ENCODE data around the gene JAKMIP3. TPM values are rescaled to one million over a fixed set of nuclear protein-coding genes. Genes with fewer than 3 reads are reported as not detected.

The JAKMIP3 gene
- 0.05 and 0.09 TPM in 2 replicates for total RNA-seq

DNA sequence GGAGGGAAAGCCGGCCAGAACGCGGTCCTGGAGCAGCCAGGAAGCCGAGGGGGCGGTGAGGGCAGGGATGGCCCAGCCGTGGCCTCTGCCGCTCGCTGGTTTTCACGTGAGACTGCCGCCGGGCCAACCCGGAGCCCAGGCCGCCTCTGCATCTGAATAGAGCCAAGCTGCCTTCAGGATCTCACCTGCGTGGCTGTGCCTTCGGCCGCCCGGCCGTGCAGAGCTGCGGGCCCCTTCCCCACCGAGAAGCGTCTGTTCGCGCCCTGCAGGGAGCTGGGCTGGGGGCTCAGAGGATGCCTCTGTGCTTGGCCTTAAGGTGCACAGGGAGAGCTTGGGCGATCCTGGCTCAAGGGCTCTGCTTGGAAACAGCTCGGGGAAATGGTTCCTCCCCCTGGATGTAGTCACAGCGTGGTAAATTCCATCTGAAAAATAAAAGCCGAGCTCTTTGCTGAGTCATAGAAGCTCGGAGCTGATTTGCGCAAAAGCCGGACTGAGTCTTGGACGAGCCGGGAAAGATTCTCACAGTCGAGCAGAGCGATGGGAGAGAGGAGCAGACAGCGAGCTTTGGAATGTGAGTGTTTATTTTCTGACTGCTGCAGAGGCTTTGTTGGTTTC, at the start of gene JAKMIP3:
TSS of gene JAKMIP3 (plus strand) at position 456 of the 615 bp plus-strand sequence. CDS start 38,863 bp downstream, outside the sequence.
- DNase-seq: no peak
- POLR2A ChIA-PET: no interaction called here
- Mint-ChIP-seq H3K27ac (no peak within 1 kb of the TSS), H3K27me3 (peaks cover 10% of the 10 kb centered on the region), H3K36me3 (ENCODE audit: low read depth) (no peaks in the 10 kb centered on the region), H3K4me1 (peaks cover 4% of the 10 kb centered on the region), H3K9me3 (no peaks in the 10 kb centered on the region), H3K4me3 (no peak within 1 kb of the TSS)
- ATAC-seq (ENCODE audit: low read depth): no peak
- intact Hi-C loops (cut with micrococcal nuclease): no loop called here
- TF ChIP-seq, protein P1, sequence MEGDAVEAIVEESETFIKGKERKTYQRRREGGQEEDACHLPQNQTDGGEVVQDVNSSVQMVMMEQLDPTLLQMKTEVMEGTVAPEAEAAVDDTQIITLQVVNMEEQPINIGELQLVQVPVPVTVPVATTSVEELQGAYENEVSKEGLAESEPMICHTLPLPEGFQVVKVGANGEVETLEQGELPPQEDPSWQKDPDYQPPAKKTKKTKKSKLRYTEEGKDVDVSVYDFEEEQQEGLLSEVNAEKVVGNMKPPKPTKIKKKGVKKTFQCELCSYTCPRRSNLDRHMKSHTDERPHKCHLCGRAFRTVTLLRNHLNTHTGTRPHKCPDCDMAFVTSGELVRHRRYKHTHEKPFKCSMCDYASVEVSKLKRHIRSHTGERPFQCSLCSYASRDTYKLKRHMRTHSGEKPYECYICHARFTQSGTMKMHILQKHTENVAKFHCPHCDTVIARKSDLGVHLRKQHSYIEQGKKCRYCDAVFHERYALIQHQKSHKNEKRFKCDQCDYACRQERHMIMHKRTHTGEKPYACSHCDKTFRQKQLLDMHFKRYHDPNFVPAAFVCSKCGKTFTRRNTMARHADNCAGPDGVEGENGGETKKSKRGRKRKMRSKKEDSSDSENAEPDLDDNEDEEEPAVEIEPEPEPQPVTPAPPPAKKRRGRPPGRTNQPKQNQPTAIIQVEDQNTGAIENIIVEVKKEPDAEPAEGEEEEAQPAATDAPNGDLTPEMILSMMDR (IDR thresholded peaks at IDR 0.05): no peak
- CTCF ChIA-PET: no interaction called here

DNA sequence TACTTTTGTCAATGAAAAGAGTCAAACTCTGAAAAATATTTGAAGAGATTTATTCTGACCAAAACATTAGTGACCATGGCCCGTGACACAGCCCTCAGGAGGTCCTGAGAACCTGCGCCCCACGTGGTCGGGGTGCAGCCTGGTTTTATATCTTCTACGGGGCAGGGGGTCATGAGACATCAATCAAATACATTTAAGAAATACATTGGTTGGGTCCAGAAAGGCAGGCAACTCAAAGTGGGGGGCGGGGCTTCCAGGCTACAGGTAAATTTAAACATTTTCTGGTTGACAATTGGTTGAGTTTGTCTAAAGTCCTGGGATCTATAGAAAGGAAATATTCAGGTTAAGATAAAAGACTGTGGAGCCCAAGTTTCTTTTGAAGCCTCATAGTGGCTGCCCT, 49.2 kb upstream of the JAKMIP3 start:
- H3K9me3 Mint-ChIP-seq: no peaks in the 10 kb centered on the region
- ATAC-seq (ENCODE audit: low read depth) (no peak), DNase-seq (no peak)
- no peaks in the 10 kb centered on the region for H3K36me3 Mint-ChIP-seq (ENCODE audit: low read depth)
- ChIA-PET POLR2A (no interaction called here), CTCF (no interaction called here)
- intact Hi-C loops (cut with micrococcal nuclease): no loop called here
- no peak overlapping the region for H3K27ac Mint-ChIP-seq
- no peaks in the 10 kb centered on the region for H3K27me3 Mint-ChIP-seq
- no peaks in the 10 kb centered on the region for H3K4me1 Mint-ChIP-seq
- TF ChIP-seq, protein P1 (IDR thresholded peaks at IDR 0.05): no peak
- H3K4me3 Mint-ChIP-seq: no peak overlapping the region

DNA sequence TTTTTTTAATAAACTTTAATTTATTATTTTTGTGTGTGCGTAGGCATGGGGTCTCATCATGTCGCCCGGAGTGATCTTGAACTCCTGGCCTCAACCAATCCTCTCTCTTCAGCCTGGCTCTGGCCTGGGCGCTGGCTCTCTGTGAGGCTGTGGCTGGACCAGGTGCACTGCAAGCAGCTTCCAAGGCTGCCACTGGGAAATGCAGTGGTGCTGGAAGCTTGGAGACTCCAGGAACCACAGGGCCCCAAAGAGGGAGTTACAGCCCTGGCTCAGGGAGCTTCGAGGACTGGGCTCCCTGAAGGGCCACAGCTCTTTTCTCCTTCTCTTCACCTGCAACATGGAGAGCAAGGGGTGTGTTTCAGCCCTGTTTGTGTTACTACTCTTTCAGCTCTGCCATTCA, 47.3 kb upstream of the JAKMIP3 start:
- ChIA-PET CTCF (no interaction called here), POLR2A (no interaction called here)
- Mint-ChIP-seq H3K27me3 (peaks cover 3% of the 10 kb centered on the region), H3K4me3 (no peak overlapping the region), H3K27ac (no peak overlapping the region), H3K4me1 (peaks cover 4% of the 10 kb centered on the region), H3K9me3 (no peaks in the 10 kb centered on the region), H3K36me3 (ENCODE audit: low read depth) (no peaks in the 10 kb centered on the region)
- no peak for DNase-seq
- intact Hi-C loops (cut with micrococcal nuclease): no loop called here
- TF ChIP-seq, protein P1 (IDR thresholded peaks at IDR 0.05): no peak
- ATAC-seq (ENCODE audit: low read depth): no peak

DNA sequence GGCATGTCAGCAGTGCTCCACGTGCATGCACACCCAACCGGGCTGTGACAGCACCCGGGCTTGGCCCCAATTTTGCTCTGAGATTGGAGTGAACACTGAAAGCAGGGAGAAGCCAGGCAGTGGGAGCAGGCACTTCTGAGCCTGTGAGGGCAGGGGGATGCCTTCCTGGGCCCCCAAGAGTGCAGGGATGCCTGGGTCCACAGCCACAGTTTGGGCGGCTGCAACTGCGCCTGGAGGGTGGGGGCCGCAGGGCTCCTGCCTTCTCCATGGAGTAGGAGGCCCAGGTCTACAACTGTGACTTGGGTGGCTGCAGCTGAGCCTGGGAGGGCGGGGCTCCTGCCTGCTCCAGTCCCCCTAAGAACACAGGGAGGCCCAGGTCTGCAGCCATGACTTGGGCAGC, 46.4 kb upstream of the JAKMIP3 start:
- peaks cover 3% of the 10 kb centered on the region for H3K27me3 Mint-ChIP-seq
- H3K27ac Mint-ChIP-seq: no peak overlapping the region
- TF ChIP-seq, protein P1 (IDR thresholded peaks at IDR 0.05): no peak
- POLR2A ChIA-PET: no interaction called here
- DNase-seq (no peak), ATAC-seq (ENCODE audit: low read depth) (no peak)
- peaks cover 4% of the 10 kb centered on the region for H3K4me1 Mint-ChIP-seq
- no peak overlapping the region for H3K4me3 Mint-ChIP-seq
- no peaks in the 10 kb centered on the region for H3K36me3 Mint-ChIP-seq (ENCODE audit: low read depth)
- intact Hi-C loops (cut with micrococcal nuclease): no loop called here
- H3K9me3 Mint-ChIP-seq: no peaks in the 10 kb centered on the region
- CTCF ChIA-PET: no interaction called here

DNA sequence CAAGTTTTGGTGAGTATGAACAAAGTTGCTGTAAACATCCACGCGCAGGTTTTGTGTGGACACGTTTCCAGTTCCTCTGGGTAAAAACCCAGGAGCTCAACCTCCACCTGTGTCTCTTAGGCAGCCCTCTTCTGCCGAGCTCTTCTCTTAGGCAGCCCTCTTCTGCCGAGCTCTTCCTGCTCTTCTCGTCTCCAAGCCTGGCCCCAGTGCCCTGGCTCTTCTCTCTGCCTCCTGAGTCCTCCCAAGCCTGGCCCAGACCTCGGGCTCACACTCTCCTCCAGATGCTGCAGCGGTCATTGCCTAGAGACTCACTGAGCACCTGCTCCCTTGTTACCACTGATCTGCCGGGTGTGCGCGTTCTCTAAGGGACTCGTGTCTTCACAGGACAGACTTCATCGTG, 45.3 kb upstream of the JAKMIP3 start:
- CTCF ChIA-PET: interaction anchor here (2.1 kb wide), 1 partner anchor 134 kb away, joined by 14 read pairs; no protein-coding TSS in a partner anchor
- TF ChIP-seq, protein P1 (IDR thresholded peaks at IDR 0.05): no peak
- no peak for ATAC-seq (ENCODE audit: low read depth)
- Mint-ChIP-seq H3K36me3 (ENCODE audit: low read depth) (no peaks in the 10 kb centered on the region), H3K9me3 (no peaks in the 10 kb centered on the region), H3K4me3 (no peak overlapping the region), H3K27ac (no peak overlapping the region), H3K27me3 (peaks cover 3% of the 10 kb centered on the region), H3K4me1 (peaks cover 4% of the 10 kb centered on the region)
- no peak for DNase-seq
- POLR2A ChIA-PET: no interaction called here
- intact Hi-C loops (cut with micrococcal nuclease): loop anchor here (5.0 kb wide), 1 partner anchor 432 kb away; no protein-coding TSS in a partner anchor

All from activated B cell treated with CpG ODN at 0.5 μM for 24 hours (primary cell).